ENCODE measurements around the gene CGRRF1.

Gene CGRRF1

GRCh38 chr14:54585214-54585613 is 75.5 kb downstream of the CGRRF1 start:
- no peak for DNase-seq (ENCODE audit: low read depth)
- TF ChIP-seq CTCF (conservative IDR thresholded peaks at IDR 0.05; ENCODE audit: low read depth, low read length) = no peak

More at GRCh38 chr14:54585214-54585613, 75.5 kb downstream of the CGRRF1 start:
- H3K4me3 ChIP-seq (ENCODE audit: low read length) = no peak overlapping the region

Measured in retinal pigment epithelial cell (primary cell).